RWPE2 (cell line): ENCODE data around the gene COASY.
"Not testable (repeated sequence)": the region's sequence is repeated elsewhere in the genome, so short reads cannot be mapped to it uniquely, and the experiment has no call there.

ENCODE experiments used
- ATAC-seq: fragments of 200-7000 bp; cut with Tn5 transposase; 3 replicates; pipeline ENCODE4 v1.9.1; 2021; ENCODE audit warnings: low read depth
- DNase-seq: peaks from one replicate; pipeline ENCODE4 v3.0.0-alpha.2; 2020; ENCODE audit warnings: low spot score
- H3K27ac ChIP-seq: fragments of 450-650 bp; 2 replicates; pipeline ENCODE4 v1.5.1; 2017; ENCODE audit warnings: mild to moderate bottlenecking; ENCODE audit not compliant: poor library complexity, severe bottlenecking
- H3K27me3 ChIP-seq: fragments of 250-450 bp; sonication (Bioruptor Pico); 2 replicates; pipeline ENCODE4 v1.5.1; 2021; ENCODE audit warnings: mild to moderate bottlenecking, moderate library complexity; ENCODE audit not compliant: insufficient read depth, poor library complexity, severe bottlenecking
- H3K36me3 ChIP-seq: fragments of 250-450 bp; sonication (Bioruptor Pico); 2 replicates; pipeline ENCODE4 v1.5.1; 2020; ENCODE audit warnings: low read depth, mild to moderate bottlenecking, moderate library complexity
- H3K4me1 ChIP-seq: fragments of 250-450 bp; sonication (Bioruptor Pico); 2 replicates; pipeline ENCODE4 v1.5.1; 2021; ENCODE audit warnings: mild to moderate bottlenecking, moderate library complexity; ENCODE audit not compliant: insufficient read depth, poor library complexity, severe bottlenecking
- H3K4me3 ChIP-seq: fragments of 250-450 bp; sonication (Bioruptor Pico); 2 replicates; pipeline ENCODE4 v1.5.1; 2021; ENCODE audit warnings: mild to moderate bottlenecking, moderate library complexity; ENCODE audit not compliant: severe bottlenecking
- H3K9me3 ChIP-seq: fragments of 250-450 bp; sonication (Bioruptor Pico); 2 replicates; pipeline ENCODE4 v1.5.1; 2021; ENCODE audit warnings: mild to moderate bottlenecking, moderate library complexity; ENCODE audit not compliant: severe bottlenecking
- CTCF ChIP-seq: fragments of 450-650 bp; IDR thresholded peaks from one replicate; pipeline ENCODE4 v1.5.1; 2017; ENCODE audit warnings: mild to moderate bottlenecking, moderate library complexity; ENCODE audit not compliant: poor library complexity, severe bottlenecking

The COASY gene

GRCh38 chr17:42547001-42547461, 14.9 kb upstream of the COASY start:
- DNase-seq: no peak
- Histone ChIP-seq H3K27ac (no peak overlapping the region), H3K4me1 (no peaks in the 10 kb centered on the region), H3K9me3 (no peaks in the 10 kb centered on the region), H3K4me3 (no peak overlapping the region), H3K27me3 (no peaks in the 10 kb centered on the region), H3K36me3 (peaks cover 4% of the 10 kb centered on the region; the same call in 1 of the 2 replicates)
- no peak for TF ChIP-seq CTCF
- ATAC-seq: no peak

GRCh38 chr17:42547698-42548069, 14.3 kb upstream of the COASY start:
- Histone ChIP-seq H3K4me3 (no peak overlapping the region), H3K4me1 (no peaks in the 10 kb centered on the region), H3K27ac (no peak overlapping the region), H3K9me3 (no peaks in the 10 kb centered on the region), H3K27me3 (no peaks in the 10 kb centered on the region), H3K36me3 (no peaks in the 10 kb centered on the region)
- DNase-seq: no peak
- TF ChIP-seq CTCF: no peak
- ATAC-seq: no peak

GRCh38 chr17:42548070-42548837, 13.7 kb upstream of the COASY start:
- peak; percentile 86 for ATAC-seq
- no peak overlapping the region for H3K27ac ChIP-seq
- peak; percentile 89 for DNase-seq

GRCh38 chr17:42548993-42549755, 12.8 kb upstream of the COASY start:
- no peaks in the 10 kb centered on the region for H3K36me3 ChIP-seq
- DNase-seq (no peak), ATAC-seq (no peak)
- TF ChIP-seq CTCF: no peak
- H3K27ac ChIP-seq: no peak overlapping the region
- H3K27me3 ChIP-seq: no peaks in the 10 kb centered on the region
- H3K4me1 ChIP-seq: no peaks in the 10 kb centered on the region
- H3K4me3 ChIP-seq: no peak overlapping the region
- no peaks in the 10 kb centered on the region for H3K9me3 ChIP-seq

More at GRCh38 chr17:42548070-42548837, 13.7 kb upstream of the COASY start:
- no peaks in the 10 kb centered on the region for H3K27me3 ChIP-seq
- no peaks in the 10 kb centered on the region for H3K4me1 ChIP-seq
- H3K36me3 ChIP-seq: no peaks in the 10 kb centered on the region
- TF ChIP-seq CTCF: peak; percentile 79
- no peaks in the 10 kb centered on the region for H3K9me3 ChIP-seq
- H3K4me3 ChIP-seq: peak overlapping the region; percentile 27

- not testable (repeated sequence) for ATAC-seq, H3K9me3 ChIP-seq, DNase-seq, H3K4me1 ChIP-seq, H3K27me3 ChIP-seq, H3K36me3 ChIP-seq
- Histone ChIP-seq H3K27ac (peak within 1 kb of the TSS; percentile 74), H3K4me3 (peak within 1 kb of the TSS; percentile 83)
Observed at GRCh38 chr17:42552736-42553135, 9.2 kb upstream of the COASY start, which contains the start of gene HSD17B1. Gene HSD17B1, plus strand, starts transcription at chr17:42552923. Its CDS starts 11 bp downstream, at chr17:42552934.
